Endothelial cell of umbilical vein (primary cell): Measurements from ENCODE around the gene HECW1. TPM values are rescaled to one million over a fixed set of nuclear protein-coding genes. Genes with fewer than 3 reads are reported as not detected.

Experiments used
- BruUV-seq: library from RNA; stranded (reverse); fragments of 400-500 nt; replicated peaks from 2 replicates; lab custom pipeline; 2021; lab: Mats Ljungman, UMichigan
- CTCF ChIA-PET: fragments of 300-600, 350-600 bp; sonication (Branson Sonifier 250); formaldehyde crosslinking; loops from one replicate; lab custom pipeline; 2021; ENCODE audit warnings: antibody characterized with exemption, inconsistent platforms; lab: Charles Lee
- POLR2A ChIA-PET: fragments of 300-600, 350-600 bp; sonication (Branson Sonifier 250); formaldehyde crosslinking; loops from one replicate; lab custom pipeline; 2021; ENCODE audit warnings: antibody characterized with exemption, inconsistent platforms; lab: Charles Lee
- DNase-seq: peaks from one replicate; pipeline ENCODE4 v3.0.0-alpha.2; 2011; ENCODE audit warnings: low read depth, low spot score
- FAIRE-seq: peaks from 2 replicates; lab custom pipeline; 2011; peaks lifted over from hg19 to GRCh38; lab: Jason Lieb, UNC
- H2AFZ ChIP-seq: 2 replicates; pipeline ENCODE4 v1.6.0; 2012; ENCODE audit warnings: low read depth, low read length, control low read depth, inconsistent platforms
- H3K27ac ChIP-seq: 2 replicates; pipeline ENCODE4 v1.5.1; 2011; ENCODE audit warnings: low read depth, mild to moderate bottlenecking, control low read depth, low read length, moderate library complexity; ENCODE audit not compliant: insufficient read depth
- H3K27me3 ChIP-seq, 2 experiments: 2 replicates each; pipeline versions ENCODE4 v1.6.0 to v1.6.1; 2011; ENCODE audit warnings: low read length in 2 of 2, mixed read lengths in 1 of 2; ENCODE audit not compliant: control insufficient read depth in 2 of 2, insufficient read depth in 2 of 2
- H3K36me3 ChIP-seq, 2 experiments: 2 replicates in 1 of 2; 3 replicates in 1 of 2; pipeline ENCODE4 v1.5.1; 2011; ENCODE audit warnings: low read length in 2 of 2, mild to moderate bottlenecking in 1 of 2, moderate library complexity in 1 of 2; ENCODE audit not compliant: control insufficient read depth in 2 of 2, insufficient read depth in 2 of 2; ENCODE audit errors: extremely low read depth in 1 of 2
- H3K4me1 ChIP-seq: 3 replicates; pipeline ENCODE4 v1.5.1; 2011; ENCODE audit warnings: mild to moderate bottlenecking, low read length; ENCODE audit not compliant: control insufficient read depth, insufficient read depth; ENCODE audit errors: extremely low read depth
- H3K4me2 ChIP-seq: 2 replicates; pipeline ENCODE4 v1.6.1; 2011; ENCODE audit warnings: low read length, control low read depth, mixed read lengths; ENCODE audit not compliant: insufficient read depth
- H3K4me3 ChIP-seq, 3 experiments: fragments of 200-600 bp in 1 of 3; sonication (generic), shearing (Covaris generic) in 1 of 3; replicated peaks in 1 of 3; 2 replicates each; pipeline ENCODE4 v1.5.1; 2011 to 2016; ENCODE audit warnings: control low read depth in 3 of 3, low read length in 3 of 3, mild to moderate bottlenecking in 2 of 3, inconsistent platforms in 1 of 3, low read depth in 1 of 3, moderate library complexity in 1 of 3; ENCODE audit not compliant: insufficient read depth in 1 of 3
- H3K79me2 ChIP-seq: 2 replicates; pipeline ENCODE4 v1.6.0; 2012; ENCODE audit warnings: low read length, inconsistent platforms; ENCODE audit not compliant: control insufficient read depth, insufficient read depth
- H3K9ac ChIP-seq: replicated peaks from 2 replicates; pipeline ENCODE3; 2011; ENCODE audit warnings: low read length, control low read depth; ENCODE audit not compliant: insufficient read depth; ENCODE audit errors: extremely low read depth
- H3K9me1 ChIP-seq: replicated peaks from 3 replicates; pipeline ENCODE4 v1.6.0; 2011; ENCODE audit warnings: mild to moderate bottlenecking, low read length; ENCODE audit not compliant: control insufficient read depth, insufficient read depth; ENCODE audit errors: extremely low read depth
- H3K9me3 ChIP-seq: replicated peaks from 2 replicates; pipeline ENCODE4 v1.5.1; 2012; ENCODE audit warnings: low read length, inconsistent platforms; ENCODE audit not compliant: control insufficient read depth, insufficient read depth
- H4K20me1 ChIP-seq: replicated peaks from 2 replicates; pipeline ENCODE3; 2011; ENCODE audit warnings: mild to moderate bottlenecking, low read length; ENCODE audit not compliant: control insufficient read depth, insufficient read depth; ENCODE audit errors: extremely low read depth
- CTCF ChIP-seq, 2 donors: IDR thresholded peaks; 1 replicate in 1 of 2; 2 replicates in 1 of 2; pipeline ENCODE4 v1.5.1; 2011; ENCODE audit warnings: low read length in 2 of 2, mild to moderate bottlenecking in 2 of 2, moderate library complexity in 2 of 2, control low read depth in 1 of 2, inconsistent platforms in 1 of 2, low read depth in 1 of 2; ENCODE audit not compliant: insufficient read depth in 1 of 2; ENCODE audit errors: extremely low read depth in 1 of 2
- EZH2 ChIP-seq: IDR thresholded peaks from 2 replicates; pipeline ENCODE4 v1.6.1; 2012; ENCODE audit warnings: borderline replicate concordance, low read depth, mild to moderate bottlenecking, moderate library complexity, low read length, inconsistent platforms; ENCODE audit not compliant: severe bottlenecking
- FOS ChIP-seq: IDR thresholded peaks from 2 replicates; pipeline ENCODE4 v1.6.1; 2011; ENCODE audit warnings: mild to moderate bottlenecking, low read length, moderate library complexity, borderline replicate concordance; ENCODE audit not compliant: insufficient read depth
- GATA2 ChIP-seq: IDR thresholded peaks from 2 replicates; pipeline ENCODE4 v1.7.0; 2011; ENCODE audit warnings: low read depth, mild to moderate bottlenecking, moderate library complexity, mixed read lengths, low read length; ENCODE audit not compliant: insufficient read length, insufficient read depth
- JUN ChIP-seq: IDR thresholded peaks from 2 replicates; pipeline ENCODE4 v1.6.1; 2011; ENCODE audit warnings: borderline replicate concordance, low read depth; ENCODE audit not compliant: insufficient read length, insufficient read depth
- MAX ChIP-seq: IDR thresholded peaks from 2 replicates; pipeline ENCODE4 v1.6.1; 2011; ENCODE audit not compliant: insufficient read depth, insufficient read length
- MYC ChIP-seq: IDR thresholded peaks from one replicate; pipeline ENCODE4 v1.6.1; 2011; ENCODE audit warnings: mild to moderate bottlenecking, low read depth, low read length
- POLR2A ChIP-seq: IDR thresholded peaks from 2 replicates; pipeline ENCODE4 v1.6.1; 2012; ENCODE audit warnings: low read depth, mild to moderate bottlenecking, control low read depth, low read length
- POLR2AphosphoS5 ChIP-seq: IDR thresholded peaks from 2 replicates; pipeline ENCODE4 v1.6.1; 2012; ENCODE audit warnings: low read depth, mild to moderate bottlenecking, control low read depth, low read length, moderate library complexity; ENCODE audit not compliant: insufficient read depth
- dilution Hi-C: fragments of 300-500 bp; cut with MboI; formaldehyde crosslinking; loops from one replicate; pipeline ENCODE4 v1.15.0; 2019; ENCODE audit warnings: low sequenced_read_pairs; ENCODE audit not compliant: extremely low pct_ligation_motif_present
- intact Hi-C: fragments of 100-400 bp; cut with micrococcal nuclease; formaldehyde crosslinking; loops from one replicate; pipeline ENCODE4 v1.10.0; 2022
- polyA plus RNA-seq, 4 experiments: library from polyadenylated mRNA; depleted of rRNA in 3 of 4; stranded (reverse) in 3 of 4; unstranded in 1 of 4; fragments of >200 nt; gene quantifications; 2 replicates each; pipeline versions ENCODE4 v1.2.1 to v1.2.3, GENCODE V29; 2011 to 2012; ENCODE audit warnings: missing spikeins in 1 of 4
- total RNA-seq: library from RNA; stranded (reverse); gene quantifications from 2 replicates; pipeline ENCODE4 v1.2.3, GENCODE V29; 2021

HECW1 gene
- total and polyA plus RNA-seq, 2 donors (not counting 3 experiments of a cell fraction or from before 2014, with no cell fraction given): not detected

GRCh38 chr7:43475983-43476382, 363.5 kb downstream of the HECW1 start:
- Histone ChIP-seq H4K20me1 (no peaks in the 10 kb centered on the region), H3K4me3 (no peak overlapping the region), H3K27me3 (no peaks in the 10 kb centered on the region), H3K4me2 (no peak overlapping the region), H3K9me1 (no peaks in the 10 kb centered on the region), H3K9me3 (no peaks in the 10 kb centered on the region), H2AFZ (no peak overlapping the region), H3K36me3 (no peaks in the 10 kb centered on the region), H3K79me2 (no peaks in the 10 kb centered on the region), H3K27ac (no peak overlapping the region), H3K4me1 (no peaks in the 10 kb centered on the region), H3K9ac (no peak overlapping the region)
- intact Hi-C loops: no loop called here
- no peak for FAIRE-seq
- TF ChIP-seq POLR2A: no peak
- no peak for TF ChIP-seq MYC
- TF ChIP-seq MAX: no peak
- no peak for TF ChIP-seq FOS
- TF ChIP-seq CTCF (IDR thresholded peaks at IDR 0.05; ENCODE audit: extremely low read depth in 1 of 2, insufficient read depth in 1 of 2, low read depth in 1 of 2, low read length in 2 of 2): no peak
- TF ChIP-seq JUN: no peak
- no peak for TF ChIP-seq EZH2
- TF ChIP-seq GATA2: no peak
- TF ChIP-seq POLR2AphosphoS5: no peak
- POLR2A ChIA-PET: no interaction called here
- no TSS peak for BruUV-seq
- CTCF ChIA-PET: interaction anchor here (1.1 kb wide), 1 partner anchor 107 kb away, joined by 4 read pairs; the partner anchor contains the start of gene STK17A
- dilution Hi-C loops: no loop called here
- no peak for DNase-seq
